Sciatic nerve (tissue), 2 donors: ENCODE results near the gene DCAF10. TPM values are rescaled to one million over a fixed set of nuclear protein-coding genes. Genes with fewer than 3 reads are reported as not detected.

Source experiments
- ATAC-seq: fragments of 200-7000 bp; cut with Tn5 transposase; one replicate; pipeline ENCODE4 v1.9.1; 2020; ENCODE audit warnings: mild to moderate bottlenecking, moderate library complexity
- DNase-seq: peaks from one replicate; pipeline ENCODE4 v3.0.0-alpha.2; 2020; ENCODE audit warnings: low spot score
- intact Hi-C: fragments of 100-400 bp; cut with DNase I; formaldehyde crosslinking; loops from one replicate; pipeline ENCODE4 v1.14.2; 2022
- total RNA-seq: library from RNA; stranded (reverse); fragmentation: NEBNext Ultra II Directional; extraction: Animal tissue kit (Norgen Biotek cat#: 25700); gene quantifications from one replicate; pipeline ENCODE4 v1.2.1, GENCODE V29; 2021
- donor health status: DM: no; HTN: no; CAD: no.
- donor health status: DM: no; HTN: no; CAD: no.

The DCAF10 gene
- total RNA-seq, 1 donor from 2014 or later, result 25.3 TPM

- intact Hi-C loops, result loop anchor here (10.0 kb wide), 2 partner anchors 148 to 518 kb away; partner anchors contain the start of gene SHB
- ATAC-seq (no peak), DNase-seq (peak; percentile 53)
These were observed 116.1 kb downstream of the DCAF10 start for GRCh38 chr9:37916471-37917312.

Other genes with a start within 250 kb of the DCAF10 start
- gene FBXO10, start 224.4 kb upstream of the DCAF10 start, total RNA-seq, result 8.0 TPM
- 60.0 TPM for gene TOMM5, start 208.2 kb upstream of the DCAF10 start, total RNA-seq
- 0.67 TPM for gene FRMPD1, start 149.8 kb upstream of the DCAF10 start, total RNA-seq
- 17.9 TPM for gene TRMT10B, start 47.0 kb upstream of the DCAF10 start, total RNA-seq
- 28.0 TPM for gene EXOSC3, start 15.7 kb upstream of the DCAF10 start, total RNA-seq
- gene SLC25A51, start 103.3 kb downstream of the DCAF10 start, total RNA-seq, result 24.2 TPM